Muscle of leg (tissue), 11 donors: Measurements from ENCODE around the gene CCT6A. TPM values are rescaled to one million over a fixed set of nuclear protein-coding genes. Genes with fewer than 3 reads are reported as not detected.
A peak's percentile ranks its signal among the peaks of the same experiment; 100 is the strongest.
"Not testable (repeated sequence)": the region's sequence is repeated elsewhere in the genome, so short reads cannot be mapped to it uniquely, and the experiment has no call there.

Experiments
- DNase-seq: peaks from one replicate; pipeline ENCODE4 v3.0.0; 2013
- H3K27ac ChIP-seq: one replicate; pipeline ENCODE4 v1.5.1; 2013; ENCODE audit warnings: mild to moderate bottlenecking, low read length, control low read depth
- H3K27me3 ChIP-seq: one replicate; pipeline ENCODE4 v1.6.1; 2013; ENCODE audit warnings: low read length; ENCODE audit not compliant: control insufficient read depth, insufficient read depth
- H3K36me3 ChIP-seq: one replicate; pipeline ENCODE4 v1.6.1; 2013; ENCODE audit warnings: low read length; ENCODE audit not compliant: control insufficient read depth, insufficient read depth
- H3K4me1 ChIP-seq: one replicate; pipeline ENCODE4 v1.6.1; 2013; ENCODE audit warnings: low read length; ENCODE audit not compliant: control insufficient read depth, insufficient read depth
- H3K4me3 ChIP-seq: one replicate; pipeline ENCODE4 v1.5.1; 2013; ENCODE audit warnings: low read length, control low read depth
- H3K9me3 ChIP-seq: replicated peaks from 2 replicates; pipeline ENCODE4 v1.6.1; 2013; ENCODE audit warnings: low read depth, low read length; ENCODE audit not compliant: control insufficient read depth
- WGBS: methylation state at CpG from one replicate; pipeline ENCODE4 v1.1.5; 2013; ENCODE audit warnings: missing lambda C conversion rate; ENCODE audit not compliant: insufficient coverage; 5-methylcytosine and 5-hydroxymethylcytosine counted together
- polyA plus RNA-seq, 8 donors: library from polyadenylated mRNA; unstranded; fragments of 120-200 nt; gene quantifications; one replicate each; pipeline versions ENCODE4 v1.2.1 to v1.2.3, GENCODE V29; 2013; ENCODE audit warnings: inconsistent platforms in 1 of 8, low replicate concordance in 1 of 8; ENCODE audit not compliant: insufficient read length in 8 of 8, insufficient read depth in 1 of 8
- total RNA-seq: library from RNA; stranded (reverse); fragments of 120-200 nt; gene quantifications from one replicate; pipeline ENCODE4 v1.2.4, GENCODE V29; 2013

The CCT6A gene
- total and polyA plus RNA-seq, 9 donors, result 103 to 159 (median 143) TPM

GRCh38 chr7:56092789-56093531 lies 41.4 kb downstream of the CCT6A start, which contains the start of gene PHKG1:
Gene PHKG1, minus strand, starts transcription at chr7:56092952. Its CDS starts 4,011 bp downstream, at chr7:56088941.
- Histone ChIP-seq H3K4me1 (peaks cover 23% of the 10 kb centered on the region), H3K27me3 (no peaks in the 10 kb centered on the region), H3K27ac (peak within 1 kb of the TSS; percentile 89), H3K36me3 (peaks cover 14% of the 10 kb centered on the region), H3K9me3 (no peaks in the 10 kb centered on the region), H3K4me3 (peak within 1 kb of the TSS; percentile 34)
- WGBS, result 10% methylated on average over 11 of the region's 19 CpGs
- peak; percentile 92 for DNase-seq

- Histone ChIP-seq H3K9me3 (no peaks in the 10 kb centered on the region), H3K27me3 (no peaks in the 10 kb centered on the region), H3K36me3 (peaks cover 33% of the 10 kb centered on the region), H3K4me3 (no peak overlapping the region), H3K4me1 (peaks cover 6% of the 10 kb centered on the region), H3K27ac (no peak overlapping the region)
- DNase-seq, result peak; percentile 61
- WGBS, result 14% methylated on average over 1 of the region's 5 CpGs
Measured at GRCh38 chr7:56097700-56098099, 46.1 kb downstream of the CCT6A start.

GRCh38 chr7:56098187-56099008 lies 46.8 kb downstream of the CCT6A start:
- peaks cover 40% of the 10 kb centered on the region for H3K36me3 ChIP-seq
- not testable (repeated sequence) for H3K9me3 ChIP-seq, H3K27ac ChIP-seq, H3K4me1 ChIP-seq, H3K27me3 ChIP-seq, DNase-seq, H3K4me3 ChIP-seq
- WGBS, result 97% methylated on average over 3 of the region's 8 CpGs

GRCh38 chr7:56099653-56100052 lies 48.1 kb downstream of the CCT6A start:
- peaks cover 48% of the 10 kb centered on the region for H3K36me3 ChIP-seq
- 83% methylated on average over 1 of the region's 3 CpGs for WGBS
- DNase-seq, result no peak
- H3K4me3 ChIP-seq, result no peak overlapping the region
- H3K27ac ChIP-seq, result no peak overlapping the region
- no peaks in the 10 kb centered on the region for H3K9me3 ChIP-seq
- H3K4me1 ChIP-seq, result no peaks in the 10 kb centered on the region
- no peaks in the 10 kb centered on the region for H3K27me3 ChIP-seq

DNA sequence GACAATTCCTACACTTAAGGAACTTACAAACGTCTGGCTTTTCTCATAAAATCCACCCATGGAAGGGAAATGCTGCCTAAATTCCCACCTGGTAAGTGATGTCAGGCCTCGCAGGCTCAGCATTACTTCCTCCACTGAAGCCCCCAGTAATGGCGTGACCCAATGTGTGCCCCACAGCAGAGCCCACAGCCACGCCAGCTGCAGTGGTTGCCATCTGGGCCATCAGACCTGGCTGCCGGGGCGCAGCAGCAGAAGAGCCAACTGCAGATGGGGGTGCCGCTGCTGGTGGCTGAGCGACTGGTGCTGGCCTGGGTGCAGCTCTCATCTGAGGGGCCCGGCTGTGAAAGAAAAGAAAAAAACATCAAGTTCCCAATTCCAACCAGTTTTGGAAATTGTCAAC lies 52.6 kb downstream of the CCT6A start:
- H3K27ac ChIP-seq, H3K4me1 ChIP-seq, H3K4me3 ChIP-seq, H3K27me3 ChIP-seq, DNase-seq, H3K9me3 ChIP-seq: not testable (repeated sequence)
- H3K36me3 ChIP-seq, result peaks cover 47% of the 10 kb centered on the region
- 85% methylated on average over 4 of the region's 9 CpGs for WGBS

DNA sequence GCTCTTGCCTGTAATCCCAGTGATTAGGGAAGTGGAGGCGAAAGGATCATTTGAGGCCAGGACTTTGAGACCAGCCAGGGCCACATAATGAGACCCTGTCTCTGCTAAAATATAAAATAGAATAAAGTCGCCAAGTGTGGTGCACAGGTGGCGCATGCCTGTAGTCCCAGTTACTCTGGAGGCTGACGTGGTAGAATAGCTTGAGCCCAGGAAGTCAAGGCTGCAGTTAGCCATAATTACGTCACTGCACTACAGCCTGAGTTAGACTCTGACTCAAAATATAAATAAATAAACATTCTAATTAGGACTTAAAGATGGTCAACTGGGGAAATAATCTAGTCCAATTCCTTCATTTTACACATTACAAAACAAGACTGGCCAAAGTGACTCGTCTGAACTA lies 53.9 kb downstream of the CCT6A start:
- 0% methylated on average over 1 of the region's 6 CpGs for WGBS
- Histone ChIP-seq H3K9me3 (no peaks in the 10 kb centered on the region), H3K4me3 (peak overlapping the region; percentile 81), H3K27me3 (no peaks in the 10 kb centered on the region), H3K36me3 (peaks cover 35% of the 10 kb centered on the region), H3K4me1 (peaks cover 3% of the 10 kb centered on the region), H3K27ac (peak overlapping the region; percentile 94)
- peak; percentile 74 for DNase-seq

DNA sequence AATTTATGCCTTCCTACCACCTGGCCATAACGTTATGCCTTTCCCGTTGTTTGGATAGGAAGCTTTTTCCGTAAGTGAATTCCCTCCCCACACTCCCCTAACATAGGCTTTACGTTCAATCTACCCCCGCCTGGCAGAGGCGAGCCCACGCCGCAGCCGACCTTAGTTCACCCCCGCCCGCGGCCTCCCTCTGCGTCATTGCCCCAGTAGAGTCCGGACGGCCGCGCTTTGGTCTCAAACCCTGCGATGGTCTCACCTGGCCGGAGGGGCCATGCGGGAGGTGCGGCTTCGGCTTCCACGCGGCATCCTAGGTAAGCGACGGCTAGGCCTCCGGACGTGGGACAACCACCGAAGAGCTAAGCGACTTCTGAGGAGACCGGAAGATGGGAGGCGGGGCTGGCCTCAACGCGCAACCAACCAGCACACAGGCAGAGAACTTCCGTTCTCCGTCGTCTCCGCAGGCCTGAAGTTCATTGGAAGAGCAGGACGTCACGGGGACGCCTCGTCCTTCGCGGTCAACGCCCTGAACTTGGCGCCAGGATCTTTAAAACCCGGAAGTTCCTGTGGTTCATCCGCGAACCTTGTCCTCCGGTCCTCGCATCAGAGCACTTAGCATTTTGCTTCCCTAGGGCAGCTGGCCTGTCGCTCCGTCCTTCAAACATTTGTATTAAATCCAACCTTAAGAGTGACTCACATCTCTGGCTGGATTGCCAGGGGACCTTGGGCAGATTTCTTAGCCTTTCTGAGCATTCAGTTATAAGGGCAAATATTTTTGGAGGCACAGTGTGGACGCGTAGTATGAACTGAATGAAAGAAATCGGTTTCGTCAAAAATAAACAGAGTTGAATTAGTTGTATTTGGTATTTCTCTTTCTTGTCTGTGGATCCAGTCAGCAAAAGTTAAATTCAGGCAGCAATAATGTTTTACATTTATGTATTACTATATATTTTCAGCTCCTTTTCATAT lies 54.8 kb downstream of the CCT6A start, which contains the start of gene CHCHD2:
Gene CHCHD2 (minus strand): TSS at position 369 of the 966 bp plus-strand sequence. CDS start 63 bp downstream, at position 306.
- Histone ChIP-seq H3K9me3 (no peaks in the 10 kb centered on the region), H3K4me1 (peaks cover 3% of the 10 kb centered on the region), H3K27ac (peak within 1 kb of the TSS; percentile 94), H3K27me3 (no peaks in the 10 kb centered on the region), H3K36me3 (peaks cover 27% of the 10 kb centered on the region), H3K4me3 (peak within 1 kb of the TSS; percentile 81)
- peak; percentile 100 for DNase-seq
- 0% methylated on average over 51 of the region's 57 CpGs for WGBS

- Histone ChIP-seq H3K27ac (no peak overlapping the region), H3K4me1 (peaks cover 3% of the 10 kb centered on the region), H3K27me3 (peaks cover 2% of the 10 kb centered on the region), H3K4me3 (no peak overlapping the region), H3K9me3 (no peaks in the 10 kb centered on the region), H3K36me3 (peaks cover 13% of the 10 kb centered on the region)
- no peak for DNase-seq
- no CpG with 5 or more reads among the region's 1 CpG for WGBS
Measured at GRCh38 chr7:56107954-56108258, 56.3 kb downstream of the CCT6A start.

GRCh38 chr7:56110611-56111010 lies 59.0 kb downstream of the CCT6A start:
- Histone ChIP-seq H3K4me3 (no peak overlapping the region), H3K9me3 (no peaks in the 10 kb centered on the region), H3K4me1 (no peaks in the 10 kb centered on the region), H3K27ac (no peak overlapping the region), H3K27me3 (peaks cover 8% of the 10 kb centered on the region), H3K36me3 (no peaks in the 10 kb centered on the region)
- DNase-seq, result no peak
- 83% methylated on average over 1 of the region's 1 CpG for WGBS
